GM23248 (cell line): Measurements from ENCODE around the gene SUSD4. TPM values are rescaled to one million over a fixed set of nuclear protein-coding genes. Genes with fewer than 3 reads are reported as not detected.

ENCODE experiments used
- DNase-seq: peaks from one replicate; pipeline ENCODE4 v3.0.0-alpha.2; 2015
- H2AFZ ChIP-seq: fragments of 200-600 bp; sonication (generic); 2 replicates; pipeline ENCODE4 v1.6.1; 2016; ENCODE audit warnings: antibody characterized with exemption
- H3F3A ChIP-seq: fragments of 200-600 bp; sonication (generic); 2 replicates; pipeline ENCODE4 v1.6.1; 2016; ENCODE audit warnings: mild to moderate bottlenecking, antibody characterized with exemption, mixed run types; ENCODE audit not compliant: insufficient read depth
- H3K27ac ChIP-seq: fragments of 200-600 bp; sonication (generic); 2 replicates; pipeline ENCODE4 v1.5.1; 2016; ENCODE audit warnings: mild to moderate bottlenecking
- H3K27me3 ChIP-seq: fragments of 200-600 bp; sonication (generic); replicated peaks from 2 replicates; pipeline ENCODE4 v1.6.1; 2016; ENCODE audit warnings: mild to moderate bottlenecking; ENCODE audit not compliant: insufficient read depth
- H3K36me3 ChIP-seq: fragments of 200-600 bp; sonication (generic); 2 replicates; pipeline ENCODE4 v1.6.1; 2016; ENCODE audit warnings: low read depth, mild to moderate bottlenecking
- H3K4me1 ChIP-seq: fragments of 200-600 bp; sonication (generic); 2 replicates; pipeline ENCODE4 v1.6.1; 2016; ENCODE audit warnings: mild to moderate bottlenecking; ENCODE audit not compliant: insufficient read depth
- H3K4me2 ChIP-seq: fragments of 200-600 bp; sonication (generic); one replicate; pipeline ENCODE4 v1.6.1; 2016; ENCODE audit warnings: mild to moderate bottlenecking; ENCODE audit not compliant: unreplicated experiment
- H3K4me3 ChIP-seq: fragments of 200-600 bp; sonication (generic); 2 replicates; pipeline ENCODE4 v1.5.1; 2016; ENCODE audit warnings: mild to moderate bottlenecking
- H3K79me2 ChIP-seq: fragments of 200-600 bp; sonication (generic); 2 replicates; pipeline ENCODE4 v1.6.1; 2016; ENCODE audit warnings: mild to moderate bottlenecking; ENCODE audit not compliant: insufficient read depth
- H3K9ac ChIP-seq: fragments of 200-600 bp; sonication (generic); 2 replicates; pipeline ENCODE4 v1.6.1; 2016; ENCODE audit warnings: mild to moderate bottlenecking
- H3K9me2 ChIP-seq: fragments of 200-600 bp; sonication (generic); 2 replicates; pipeline ENCODE4 v1.6.1; 2016; ENCODE audit warnings: mixed run types, mild to moderate bottlenecking, moderate library complexity; ENCODE audit not compliant: insufficient read depth
- H3K9me3 ChIP-seq: fragments of 200-600 bp; sonication (generic); one replicate; pipeline ENCODE4 v1.6.1; 2017; ENCODE audit warnings: low read depth
- H4K20me1 ChIP-seq: fragments of 200-600 bp; sonication (generic); 2 replicates; pipeline ENCODE4 v1.6.0; 2016; ENCODE audit not compliant: insufficient read depth
- EZH2 ChIP-seq: fragments of 200-600 bp; sonication (generic); IDR thresholded peaks from 2 replicates; pipeline ENCODE4 v1.6.1; 2018; ENCODE audit warnings: antibody characterized with exemption, mild to moderate bottlenecking; ENCODE audit not compliant: insufficient read depth, poor library complexity, severe bottlenecking
- EZH2phosphoT487 ChIP-seq: fragments of 200-600 bp; sonication (generic); IDR thresholded peaks from 2 replicates; pipeline ENCODE4 v1.6.1; 2018; ENCODE audit warnings: antibody characterized with exemption, moderate library complexity, mild to moderate bottlenecking, low read depth; ENCODE audit not compliant: insufficient read depth
- WGBS, 2 experiments: methylation state at CpG; one replicate each; pipeline ENCODE4 v1.1.6; 2015 to 2017; ENCODE audit warnings: low lambda C conversion rate in 2 of 2, low coverage in 1 of 2; ENCODE audit errors: missing lambda C conversion rate in 2 of 2; 5-methylcytosine and 5-hydroxymethylcytosine counted together
- in situ Hi-C: fragments of 300-500 bp; cut with MboI; formaldehyde crosslinking; loops from 2 replicates; pipeline ENCODE4 v1.15.0; 2020
- polyA plus RNA-seq: library from polyadenylated mRNA; unstranded; fragments of >200 nt; fragmentation: Nextera tagmentation; extraction: Ambion mirVana; gene quantifications from 2 replicates; pipeline ENCODE4 v1.2.1, GENCODE V29; 2016
- total RNA-seq: library from RNA; depleted of rRNA; stranded (reverse); fragments of >200 nt; shearing (Covaris generic); gene quantifications from 2 replicates; pipeline ENCODE4 v1.2.3, GENCODE V29; 2014

The SUSD4 gene
- total and polyA plus RNA-seq, 2 experiments from 2014 or later: 1.1 to 3.9 TPM

DNA sequence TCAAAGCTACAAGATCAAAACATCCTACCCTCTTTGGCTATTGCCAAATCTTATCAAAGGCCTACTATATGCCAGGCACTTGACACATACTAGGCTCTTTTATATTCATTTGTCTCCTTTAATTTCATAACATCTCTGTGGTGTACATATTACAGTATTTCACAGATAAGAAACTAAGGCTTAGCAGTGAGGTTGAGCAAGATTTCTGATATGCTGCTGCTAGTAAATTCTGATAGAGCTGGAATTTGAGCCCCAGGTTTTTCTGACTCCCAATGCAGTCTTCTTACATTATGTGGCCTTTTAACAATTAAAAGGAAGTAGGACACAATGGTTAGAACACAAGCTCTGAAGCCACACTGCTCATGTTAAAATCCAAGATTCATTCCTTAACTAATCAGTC is 46.1 kb upstream of the SUSD4 start:
- Histone ChIP-seq H2AFZ (no peak overlapping the region), H3K4me1 (peaks cover 36% of the 10 kb centered on the region), H3K36me3 (no peaks in the 10 kb centered on the region), H3K9me3 (no peaks in the 10 kb centered on the region), H4K20me1 (no peaks in the 10 kb centered on the region), H3K79me2 (no peaks in the 10 kb centered on the region), H3K4me3 (no peak overlapping the region), H3K9ac (no peak overlapping the region), H3K4me2 (peak overlapping the region; percentile 67), H3K9me2 (no peaks in the 10 kb centered on the region), H3K27ac (no peak overlapping the region), H3K27me3 (no peaks in the 10 kb centered on the region), H3F3A (peaks cover 34% of the 10 kb centered on the region)
- no peak for TF ChIP-seq EZH2
- no peak for TF ChIP-seq EZH2phosphoT487
- in situ Hi-C loops: no loop called here
- DNase-seq: no peak

- no peak for DNase-seq
- H3K4me2 ChIP-seq: no peak overlapping the region
- in situ Hi-C loops: no loop called here
- H3K36me3 ChIP-seq: no peaks in the 10 kb centered on the region
- no peaks in the 10 kb centered on the region for H4K20me1 ChIP-seq
- no peak overlapping the region for H3K27ac ChIP-seq
- no peak overlapping the region for H3K9ac ChIP-seq
- peaks cover 29% of the 10 kb centered on the region for H3F3A ChIP-seq
- peaks cover 30% of the 10 kb centered on the region for H3K4me1 ChIP-seq
- H3K9me3 ChIP-seq: no peaks in the 10 kb centered on the region
- no peak overlapping the region for H2AFZ ChIP-seq
- H3K9me2 ChIP-seq: no peaks in the 10 kb centered on the region
- 98 to 100% methylated on average over 3 of the region's 3 CpGs for WGBS, 2 experiments
- TF ChIP-seq EZH2phosphoT487 (no peak), EZH2 (no peak)
- no peak overlapping the region for H3K4me3 ChIP-seq
- no peaks in the 10 kb centered on the region for H3K79me2 ChIP-seq
- H3K27me3 ChIP-seq: no peaks in the 10 kb centered on the region
Measured at GRCh38 chr1:223405507-223405906, 41.5 kb upstream of the SUSD4 start.

GRCh38 chr1:223403184-223403815 is 39.3 kb upstream of the SUSD4 start:
- DNase-seq: peak; percentile 68
- H2AFZ ChIP-seq: no peak overlapping the region
- TF ChIP-seq EZH2 (no peak), EZH2phosphoT487 (no peak)
- H3K4me3 ChIP-seq: no peak overlapping the region
- in situ Hi-C loops: no loop called here
- H3K4me2 ChIP-seq: peak overlapping the region; percentile 19
- H3K79me2 ChIP-seq: no peaks in the 10 kb centered on the region
- H3K9me2 ChIP-seq: no peaks in the 10 kb centered on the region
- H3K4me1 ChIP-seq: peaks cover 23% of the 10 kb centered on the region
- 38 to 40% methylated on average over 3 of the region's 3 CpGs for WGBS, 2 experiments
- H3F3A ChIP-seq: peaks cover 15% of the 10 kb centered on the region
- H3K9ac ChIP-seq: no peak overlapping the region
- no peaks in the 10 kb centered on the region for H4K20me1 ChIP-seq
- H3K36me3 ChIP-seq: no peaks in the 10 kb centered on the region
- H3K9me3 ChIP-seq: no peaks in the 10 kb centered on the region
- H3K27ac ChIP-seq: no peak overlapping the region
- no peaks in the 10 kb centered on the region for H3K27me3 ChIP-seq

DNA sequence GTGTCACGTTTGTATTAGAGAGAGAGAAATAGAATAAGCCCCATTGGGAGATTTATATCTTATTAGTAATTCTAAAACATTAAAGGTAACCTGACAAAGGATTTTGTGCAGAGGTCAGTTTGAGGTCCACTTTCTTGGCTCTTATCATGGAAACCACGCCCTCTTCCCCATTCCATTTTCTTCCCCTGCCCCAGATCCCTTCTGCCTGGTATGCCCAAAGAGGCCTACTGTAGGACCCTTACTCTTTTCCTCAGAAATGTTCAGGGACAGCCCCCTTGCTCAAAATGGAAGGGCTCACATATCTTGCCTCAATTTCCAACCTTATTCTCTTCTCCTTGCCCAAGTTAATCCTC is 38.8 kb upstream of the SUSD4 start:
- no peak for DNase-seq
- Histone ChIP-seq H3K4me2 (peak overlapping the region; percentile 23), H3K27me3 (no peaks in the 10 kb centered on the region), H3K4me3 (peak overlapping the region; percentile 23; the same call in 1 of the 2 replicates), H3K27ac (no peak overlapping the region), H3K9me3 (no peaks in the 10 kb centered on the region), H3K36me3 (no peaks in the 10 kb centered on the region), H3K9ac (no peak overlapping the region), H4K20me1 (no peaks in the 10 kb centered on the region), H3F3A (peaks cover 15% of the 10 kb centered on the region), H3K79me2 (no peaks in the 10 kb centered on the region), H3K4me1 (peaks cover 23% of the 10 kb centered on the region), H2AFZ (no peak overlapping the region), H3K9me2 (no peaks in the 10 kb centered on the region)
- in situ Hi-C loops: no loop called here
- no peak for TF ChIP-seq EZH2
- TF ChIP-seq EZH2phosphoT487: no peak
- 44% methylated on average over 2 of the region's 2 CpGs for WGBS, 2 experiments
